ENCODE data around the gene ARID1B.

Gene ARID1B

DNA sequence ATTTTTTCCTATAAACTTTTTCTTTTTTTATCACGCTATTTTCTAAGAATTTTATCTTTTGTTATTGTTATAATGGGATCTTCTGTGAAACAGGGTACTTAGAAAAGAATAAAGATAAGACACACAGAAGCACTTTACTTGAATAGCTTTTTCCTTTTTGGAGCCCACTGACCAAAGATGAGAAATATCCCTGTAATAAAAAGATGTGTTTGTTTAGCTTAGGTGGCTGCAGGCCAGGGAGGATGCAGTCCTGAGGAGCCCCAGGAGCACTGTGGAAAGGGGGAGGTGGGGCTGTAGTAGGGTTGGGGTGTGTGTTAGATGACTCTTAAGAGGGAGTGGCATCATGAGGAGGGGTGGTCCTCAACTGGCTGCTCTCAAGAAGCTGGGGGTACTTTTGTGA lies 128.6 kb downstream of the ARID1B start:
- no peak for DNase-seq (ENCODE audit: low read depth in 2 of 2)

DNA sequence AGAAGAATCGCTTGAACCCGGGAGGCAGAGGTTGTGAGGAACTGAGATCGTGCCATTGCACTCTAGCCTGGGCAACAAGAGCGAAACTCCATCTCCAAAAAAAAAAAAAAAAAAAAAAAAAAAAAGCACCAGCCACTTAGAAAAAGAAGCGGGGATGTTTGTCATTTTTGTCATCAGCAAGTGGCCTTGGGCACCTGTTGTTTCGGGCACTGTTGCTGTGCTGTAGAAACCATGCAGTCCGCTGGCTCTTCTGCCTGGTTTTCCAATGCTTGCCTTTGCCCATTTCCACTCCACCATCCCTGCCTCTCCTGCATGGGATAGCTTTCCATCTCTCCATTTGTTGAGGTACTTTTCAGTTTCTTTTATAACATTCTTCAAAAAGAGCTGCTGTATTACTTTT lies 129.3 kb downstream of the ARID1B start:
- DNase-seq (ENCODE audit: low read depth in 2 of 2): no peak

DNA sequence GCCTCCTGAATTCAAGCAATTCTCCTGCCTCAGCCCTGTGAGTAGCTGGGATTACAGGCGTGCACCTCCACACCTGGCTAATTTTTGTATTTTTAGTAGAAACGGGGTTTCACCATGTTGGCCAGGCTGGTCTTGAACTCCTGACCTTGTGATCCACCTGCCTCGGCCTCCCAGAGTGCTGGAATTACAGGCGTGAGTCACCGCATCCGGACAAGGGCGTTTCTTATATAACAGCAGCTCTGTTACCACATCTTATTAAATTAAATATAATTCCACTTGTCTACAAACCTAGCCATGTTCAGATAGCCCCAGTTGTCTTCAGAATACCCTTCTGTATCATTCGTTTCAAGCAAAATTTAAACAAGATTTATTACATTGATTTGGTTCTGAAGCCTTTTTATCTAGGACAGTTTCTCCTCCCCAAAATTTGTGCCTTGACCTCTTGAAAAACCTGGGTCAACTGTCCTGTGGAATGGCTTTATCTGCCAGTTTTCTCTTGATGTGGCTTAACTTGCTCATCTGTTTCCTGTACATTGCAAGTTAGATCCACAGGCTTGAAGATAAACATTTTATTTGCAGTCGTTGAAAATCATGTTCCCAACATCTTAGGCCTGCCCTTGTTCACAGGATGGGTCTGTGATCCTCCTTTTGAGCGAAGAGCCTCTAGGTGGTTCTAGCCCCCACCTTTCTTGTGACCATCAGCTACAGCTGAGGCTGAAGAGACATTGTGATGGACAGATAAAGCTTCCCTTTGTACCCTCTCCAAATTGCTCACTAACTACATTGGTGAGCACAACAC lies 132.2 kb downstream of the ARID1B start:
- no peak for DNase-seq (ENCODE audit: low read depth in 2 of 2)

DNA sequence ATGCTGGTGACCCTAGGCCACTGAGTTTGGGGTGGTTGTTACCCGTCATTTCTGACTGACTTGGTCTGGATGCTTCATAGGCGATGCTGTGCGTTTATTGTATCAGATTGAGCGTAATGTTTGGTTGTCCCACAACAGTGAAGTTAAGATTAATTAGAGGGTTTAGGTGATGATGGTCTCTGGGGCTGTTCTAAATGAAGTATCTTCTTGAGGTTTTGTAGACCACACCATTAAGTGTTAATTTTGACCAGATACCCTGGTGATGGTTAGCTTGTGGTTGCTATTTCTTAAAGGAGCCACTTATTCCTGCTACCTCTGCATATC lies 132.8 kb downstream of the ARID1B start:
- no peak for DNase-seq (ENCODE audit: low read depth in 2 of 2)

DNA sequence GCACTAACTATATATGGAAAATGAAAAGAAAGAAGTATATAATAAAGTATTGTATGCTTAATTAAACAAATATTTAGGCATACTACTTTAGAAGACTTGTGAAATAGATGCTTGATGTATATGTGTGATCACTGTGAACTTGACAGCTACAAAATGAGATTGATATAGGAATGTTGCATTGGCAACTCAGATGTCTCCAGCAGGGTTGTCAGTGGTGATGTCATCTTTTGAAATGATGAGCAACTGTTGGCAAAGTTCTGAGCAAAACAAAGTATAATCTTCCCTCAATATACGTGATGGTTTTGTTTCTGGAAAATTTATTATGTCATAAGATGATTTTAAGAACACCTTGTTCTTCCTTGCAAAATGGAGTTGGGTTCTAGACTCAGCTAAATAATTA lies 133.8 kb downstream of the ARID1B start:
- DNase-seq (ENCODE audit: low read depth in 2 of 2): no peak

DNA sequence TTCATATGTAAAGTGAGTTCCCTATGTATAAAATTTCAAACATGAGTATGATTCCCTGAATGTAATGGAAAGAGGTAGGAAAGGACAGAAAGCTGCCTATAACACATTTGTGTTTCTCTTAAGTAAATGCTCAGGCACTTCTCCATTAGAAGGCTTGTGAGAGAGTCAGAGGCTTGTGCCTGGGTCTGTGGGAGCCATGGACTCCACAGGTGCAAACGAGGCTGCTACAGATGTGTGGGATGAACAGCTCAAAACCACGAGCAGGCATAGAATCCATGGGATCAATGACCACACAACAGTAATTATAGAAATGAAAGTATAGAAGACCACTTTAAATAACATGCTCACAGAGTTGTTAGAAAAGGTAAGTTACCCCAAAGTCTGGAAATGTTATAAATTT lies 134.4 kb downstream of the ARID1B start:
- no peak for DNase-seq (ENCODE audit: low read depth in 2 of 2)

DNA sequence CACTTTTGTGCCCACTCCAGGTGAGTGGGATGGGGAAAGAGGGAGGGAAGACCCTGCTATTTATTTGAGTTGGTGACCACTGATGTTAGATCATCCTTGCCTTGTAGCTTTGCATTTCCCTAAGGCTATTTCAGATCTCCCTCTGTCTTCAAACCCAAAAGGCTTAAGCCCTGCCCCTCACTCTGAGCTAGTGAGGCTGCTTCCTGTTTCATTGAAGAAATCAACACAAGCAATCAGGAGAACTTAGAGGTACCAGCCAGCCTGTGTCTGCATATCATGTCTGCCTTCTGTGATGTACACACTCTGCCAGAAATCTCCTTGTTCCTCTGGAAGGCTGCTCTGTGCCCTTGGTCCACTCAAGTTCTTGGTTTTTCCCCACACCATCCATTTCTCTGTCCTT lies 135.3 kb downstream of the ARID1B start:
- DNase-seq (ENCODE audit: low read depth in 2 of 2): no peak

DNA sequence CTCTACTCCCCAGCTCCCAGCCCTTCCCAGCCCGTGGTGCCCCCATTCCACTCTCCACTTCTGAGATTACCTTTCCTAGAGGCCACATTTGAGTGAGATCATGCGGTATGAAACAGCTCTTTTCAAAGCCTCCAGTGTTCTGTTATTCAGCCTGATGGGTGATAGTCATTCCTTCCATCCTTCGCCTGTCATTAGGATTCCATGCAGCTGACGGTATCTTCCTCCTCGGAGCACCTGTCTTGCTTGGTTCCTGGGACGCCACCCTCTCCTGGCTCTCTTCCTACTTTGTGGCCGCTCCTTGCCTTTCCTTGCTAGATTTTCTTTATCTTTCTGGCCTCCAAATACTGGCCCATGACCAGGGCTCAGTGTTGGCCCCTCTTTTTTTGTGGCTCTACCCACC lies 137.0 kb downstream of the ARID1B start:
- no peak for DNase-seq (ENCODE audit: low read depth in 2 of 2)

DNA sequence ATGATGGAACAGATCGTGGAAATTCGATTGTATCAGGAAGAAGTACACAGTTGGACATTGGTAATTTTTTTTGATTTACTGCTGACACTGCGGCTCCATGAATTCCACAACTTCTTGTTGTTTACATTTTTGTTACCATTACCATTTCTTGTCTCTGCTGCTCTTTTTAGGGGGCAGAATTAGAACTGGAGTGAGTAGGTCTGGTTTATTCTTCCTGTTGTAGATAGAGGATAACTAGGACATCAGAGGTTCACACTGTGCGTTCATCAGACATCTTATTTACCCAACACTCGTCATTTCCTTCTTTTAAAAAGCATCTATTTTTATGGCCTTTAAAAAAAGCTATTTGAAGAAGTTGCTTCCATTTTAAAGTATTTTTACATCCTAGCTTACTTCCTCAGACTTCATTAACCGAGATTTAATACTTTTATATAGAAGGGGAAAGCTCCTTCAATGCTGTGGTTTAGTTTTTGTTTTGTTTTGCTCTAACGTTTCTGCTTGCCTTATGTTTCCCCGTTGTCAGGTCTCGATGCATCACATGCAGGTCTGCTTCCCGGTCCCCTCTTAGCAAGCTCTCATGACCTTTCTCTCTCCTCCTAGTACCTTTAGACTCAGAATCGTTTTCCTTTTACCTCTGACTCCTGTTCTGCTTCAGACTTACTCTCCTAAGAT lies 139.1 kb downstream of the ARID1B start:
- DNase-seq (ENCODE audit: low read depth in 2 of 2): no peak

DNA sequence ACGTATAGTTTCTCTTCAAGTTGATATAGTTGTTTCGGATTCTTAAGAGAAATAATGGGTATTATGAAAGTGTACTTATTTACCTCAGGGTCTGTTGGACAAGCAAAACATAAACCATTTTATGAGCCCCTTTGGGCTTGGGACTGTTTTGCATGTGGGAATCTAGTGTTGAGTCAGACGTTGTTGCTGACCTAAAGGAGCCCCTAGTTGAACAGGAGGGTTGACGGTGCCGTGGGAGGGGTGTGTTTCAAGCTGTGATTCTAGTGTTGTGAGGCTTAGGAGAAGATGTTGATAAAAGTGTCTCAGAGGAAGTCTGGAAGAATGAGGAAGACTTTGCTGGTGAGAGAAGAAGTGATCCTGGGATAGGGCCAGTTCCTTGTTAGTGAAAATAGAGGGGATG lies 140.0 kb downstream of the ARID1B start:
- DNase-seq (ENCODE audit: low read depth in 2 of 2): no peak

DNA sequence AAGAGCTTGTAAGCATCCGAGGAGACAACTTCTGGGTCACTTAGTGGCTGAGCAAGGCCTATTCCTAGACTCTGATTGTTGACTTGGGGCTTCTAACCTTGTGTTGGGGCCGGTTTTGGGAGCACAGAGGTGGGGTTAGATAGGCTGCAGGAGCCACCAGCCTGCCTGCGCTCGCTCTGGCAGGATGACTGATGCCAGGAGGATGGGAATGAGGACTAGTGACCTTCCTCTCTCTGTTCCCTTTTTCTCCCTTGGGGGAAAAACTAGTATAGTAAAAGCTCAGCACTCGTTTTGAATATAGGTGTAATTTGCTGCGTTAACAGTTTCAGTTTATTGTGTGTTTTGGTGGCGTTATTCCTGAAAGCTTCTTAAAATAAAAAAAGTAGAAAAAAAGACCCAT lies 141.5 kb downstream of the ARID1B start:
- no peak for DNase-seq (ENCODE audit: low read depth in 2 of 2)

DNA sequence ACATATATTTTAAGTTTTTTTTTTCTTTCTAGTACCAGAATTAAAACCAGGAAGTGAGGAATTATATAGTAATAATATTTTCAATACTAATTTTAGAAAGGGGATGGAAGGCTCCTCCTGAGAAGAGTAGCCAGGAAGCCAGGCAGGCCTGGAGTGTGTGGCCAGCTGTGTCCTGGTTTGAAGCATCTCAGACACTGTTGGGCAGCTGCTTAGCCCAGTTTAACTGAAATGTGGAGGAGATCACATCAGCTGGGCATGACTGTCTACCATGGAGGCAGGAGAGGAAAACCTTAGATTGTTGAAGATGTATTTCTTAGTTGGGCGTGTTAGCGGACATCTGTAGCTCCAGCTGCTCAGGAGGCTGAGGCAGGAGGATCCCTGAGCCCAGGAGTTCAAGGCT lies 142.2 kb downstream of the ARID1B start:
- DNase-seq (ENCODE audit: low read depth in 2 of 2): no peak

DNA sequence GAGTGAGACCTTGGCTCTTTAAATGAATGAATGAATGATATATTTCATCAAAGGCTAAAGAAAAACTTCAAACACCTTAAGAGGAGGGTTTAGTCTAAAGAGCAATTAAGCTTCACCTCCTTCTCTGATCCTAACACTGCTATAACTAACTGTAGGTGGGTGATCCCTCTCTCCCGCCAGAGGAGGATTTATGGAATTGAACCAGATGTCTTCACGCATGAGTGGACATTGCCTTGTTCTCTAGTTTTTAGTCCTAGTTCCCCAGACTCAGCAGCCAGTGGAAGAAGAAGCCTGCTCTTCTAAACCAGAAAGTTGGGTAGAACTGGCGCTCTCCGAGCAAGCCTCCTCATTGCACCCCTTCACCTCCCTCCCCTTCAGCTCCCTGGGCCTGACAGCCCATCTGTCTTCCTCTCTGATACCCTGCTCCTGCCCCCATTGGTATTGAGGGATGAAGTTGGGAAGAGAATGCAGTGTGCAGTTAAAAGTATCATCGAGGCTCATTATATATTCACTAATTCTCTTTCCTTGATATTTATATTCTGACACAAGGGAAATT lies 142.7 kb downstream of the ARID1B start:
- no peak for DNase-seq (ENCODE audit: low read depth in 2 of 2)

DNA sequence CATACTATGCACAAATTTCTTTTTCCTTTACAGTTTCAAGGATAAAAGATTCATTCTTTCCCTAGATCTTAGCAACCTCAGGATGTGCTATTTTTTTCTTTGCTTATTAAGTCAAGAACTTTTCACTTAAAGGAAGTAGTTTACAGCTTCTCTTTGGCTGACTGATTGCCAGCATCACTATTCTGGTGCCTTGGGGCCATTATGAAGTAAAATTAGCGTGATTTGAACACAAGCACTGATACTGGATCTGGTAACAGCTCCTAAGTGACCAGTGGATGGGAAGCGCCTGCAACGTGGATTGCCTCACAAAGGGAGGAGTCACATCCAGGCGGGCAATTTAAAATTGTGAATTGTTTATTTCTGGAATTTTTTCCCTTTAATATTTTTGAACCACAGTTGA lies 147.1 kb downstream of the ARID1B start:
- DNase-seq (ENCODE audit: low read depth in 2 of 2): no peak

DNA sequence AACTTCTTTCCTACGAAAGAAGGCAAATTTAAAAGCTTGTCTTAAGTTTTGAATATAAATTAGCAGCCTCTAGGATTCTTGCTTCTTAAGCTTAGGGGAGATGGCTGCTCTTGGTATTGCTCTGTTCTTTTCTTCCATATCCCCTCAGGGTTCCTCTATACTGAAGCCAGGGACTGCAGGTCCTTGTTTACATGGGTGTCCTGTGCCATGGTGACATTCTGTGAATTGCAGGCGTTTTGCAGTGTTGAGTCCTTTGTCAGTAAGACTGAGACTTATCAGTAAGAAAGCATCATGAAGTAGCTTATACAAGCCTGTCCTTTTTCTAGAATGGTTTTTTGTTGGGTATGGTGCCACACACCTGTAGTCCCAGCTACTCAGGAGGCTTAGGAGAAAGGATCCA lies 147.8 kb downstream of the ARID1B start:
- no peak for DNase-seq (ENCODE audit: low read depth in 2 of 2)

DNA sequence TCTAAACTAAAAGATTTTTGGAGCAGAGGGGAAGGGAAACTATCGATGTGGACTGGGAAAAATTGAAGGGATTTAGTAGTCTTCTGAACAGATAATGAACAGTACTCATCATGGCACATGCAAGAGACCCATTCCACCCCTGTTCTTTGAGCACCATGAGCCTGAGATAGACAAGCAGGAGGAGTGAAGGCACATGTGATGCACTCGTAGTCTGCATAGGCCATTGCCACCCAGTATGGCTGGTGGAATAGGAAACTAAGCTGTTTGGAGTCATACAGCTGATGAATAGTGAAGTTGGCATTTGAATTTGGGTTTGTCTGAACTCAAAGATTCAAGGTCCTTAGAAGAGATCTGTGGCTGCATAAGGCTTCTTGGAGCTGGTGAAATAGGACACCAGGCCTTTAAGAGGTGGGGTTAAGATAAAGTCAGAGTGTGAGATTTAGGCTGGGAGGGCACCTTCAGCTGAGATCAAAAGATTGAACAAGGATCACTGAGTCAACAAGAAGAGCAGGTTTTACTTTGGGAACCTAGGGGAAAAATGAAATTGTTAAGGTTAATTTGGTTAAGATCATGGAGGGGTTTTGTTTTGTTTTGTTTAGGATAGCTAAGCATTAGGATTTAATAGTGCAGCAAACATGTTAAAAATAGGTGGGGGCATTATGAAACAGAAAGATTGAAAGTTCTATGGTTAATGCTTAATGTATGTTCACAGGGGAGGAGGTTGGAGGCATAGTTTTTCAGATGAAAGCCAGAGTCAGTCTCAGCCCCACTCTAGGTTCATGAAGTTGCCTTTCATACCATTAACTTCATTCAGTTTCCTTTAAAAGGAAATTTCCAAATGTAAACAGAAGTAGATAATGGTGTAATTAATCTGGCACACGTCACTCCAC lies 148.8 kb downstream of the ARID1B start:
- DNase-seq (ENCODE audit: low read depth in 2 of 2): no peak

DNA sequence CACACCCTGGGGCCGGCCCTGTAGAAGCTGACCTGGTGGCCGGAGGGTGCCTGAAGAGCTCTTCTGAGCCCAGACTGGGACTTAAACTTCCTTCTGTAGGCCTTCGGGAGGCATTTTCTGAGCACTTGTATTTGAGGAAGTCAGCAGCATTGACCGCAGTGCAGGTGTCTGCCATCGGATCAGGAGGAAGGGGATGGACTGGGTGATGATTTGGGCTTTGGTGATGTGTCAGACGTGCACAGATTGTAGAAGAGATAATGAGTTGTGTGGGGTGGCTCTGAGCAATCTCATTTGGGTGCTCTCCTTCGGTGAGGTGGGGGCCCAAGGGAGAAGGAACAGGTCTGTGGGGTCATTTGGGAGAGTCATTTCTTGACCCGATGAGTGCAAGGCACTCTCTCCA lies 150.9 kb downstream of the ARID1B start:
- no peak for DNase-seq (ENCODE audit: low read depth in 2 of 2)

DNA sequence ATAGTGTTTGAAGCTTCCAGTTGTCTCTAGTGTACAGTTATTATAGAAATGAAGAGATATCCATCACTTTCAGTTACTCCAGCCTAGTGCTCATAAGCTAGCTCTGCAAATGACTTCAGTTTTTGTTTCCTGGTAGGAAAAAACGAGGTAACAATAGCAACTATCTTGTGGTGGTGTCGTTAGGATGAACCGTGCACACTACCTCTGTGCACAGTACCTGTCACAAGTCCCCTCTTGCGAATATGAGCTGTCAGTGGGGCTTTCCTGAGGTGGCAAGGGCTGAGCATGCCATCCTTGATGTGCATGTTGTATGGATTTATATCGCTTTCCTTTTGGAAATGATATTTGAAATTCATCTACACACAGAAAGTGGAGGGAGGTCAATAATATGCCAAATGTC lies 151.8 kb downstream of the ARID1B start:
- no peak for DNase-seq (ENCODE audit: low read depth in 2 of 2)

DNA sequence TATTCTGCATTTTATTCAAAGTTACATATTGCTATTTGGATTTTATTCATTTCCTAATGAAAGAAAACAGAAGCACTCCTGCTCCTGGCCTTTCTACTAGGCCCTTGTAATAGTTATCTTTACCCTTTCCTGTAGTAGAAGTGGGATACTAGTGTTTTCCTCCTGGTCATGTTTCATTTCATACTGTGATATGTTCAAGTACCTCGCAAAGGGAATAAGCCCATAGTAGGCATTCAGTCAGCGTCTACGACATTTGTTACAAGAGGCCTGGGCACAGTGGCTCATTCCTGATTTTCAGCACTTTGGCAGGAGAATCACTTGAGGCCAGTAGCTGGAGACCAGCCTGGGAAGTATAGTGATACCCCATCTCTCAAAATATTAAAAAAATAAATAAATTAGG lies 154.1 kb downstream of the ARID1B start:
- no peak for DNase-seq (ENCODE audit: low read depth in 2 of 2)

DNA sequence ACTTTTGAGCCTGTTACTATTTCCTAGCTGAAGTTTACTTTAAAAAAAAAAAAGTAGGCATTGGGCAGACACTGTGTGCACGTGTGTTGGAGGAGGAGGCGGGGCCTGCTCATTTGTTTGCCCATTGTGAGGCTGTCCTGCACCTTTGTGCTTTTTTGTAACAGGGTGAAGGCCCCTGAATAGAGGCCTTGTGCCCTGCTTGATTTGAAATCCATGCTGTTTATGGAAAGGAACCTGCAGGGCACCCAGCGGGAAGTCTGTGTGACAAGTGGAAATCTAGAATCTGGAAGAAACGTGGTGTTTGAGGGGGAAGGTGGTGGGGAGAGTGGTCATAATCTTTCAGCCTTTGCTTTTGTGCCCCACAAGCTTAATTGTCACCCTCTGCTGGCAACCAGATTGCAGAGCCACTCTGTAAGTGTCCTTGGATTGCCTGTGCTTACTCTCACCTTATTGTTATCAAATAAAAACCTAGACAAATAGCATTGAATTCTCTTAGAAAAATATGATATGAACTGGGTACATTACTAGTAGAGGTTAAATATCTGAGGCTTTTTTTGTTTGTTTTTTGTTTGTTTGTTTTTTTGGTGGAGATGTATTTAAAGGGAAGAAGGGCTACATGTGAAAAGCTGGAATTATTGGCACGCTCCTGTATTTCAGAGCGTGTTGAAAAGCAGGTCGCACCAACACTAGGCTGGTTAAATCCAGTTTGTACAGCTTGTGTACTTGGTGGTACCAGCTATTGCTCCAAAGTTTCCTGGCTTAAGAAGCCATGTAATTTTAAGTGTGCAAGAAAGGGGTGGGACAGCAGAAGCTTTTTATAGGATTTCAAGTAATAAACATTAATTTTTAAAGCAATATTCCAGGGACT lies 156.3 kb downstream of the ARID1B start:
- DNase-seq (ENCODE audit: low read depth in 2 of 2): no peak

DNA sequence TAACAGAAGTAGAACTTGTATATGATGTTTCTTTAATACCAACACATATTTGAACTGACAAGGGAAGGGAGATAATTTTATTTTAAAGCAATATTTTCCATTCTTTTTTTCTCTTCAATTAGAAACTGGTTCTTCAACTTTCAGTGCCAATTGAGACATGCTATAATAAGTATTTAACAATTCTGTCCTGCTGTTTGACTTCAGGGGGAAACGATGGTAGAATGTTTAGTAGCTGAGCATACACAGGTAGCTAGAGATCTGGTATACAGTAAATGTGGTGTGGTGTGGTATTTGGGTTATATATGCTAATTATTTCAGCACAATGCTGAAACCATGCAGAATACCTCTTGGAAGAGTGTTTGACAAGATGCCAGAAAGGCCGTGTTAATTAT lies 156.9 kb downstream of the ARID1B start:
- no peak for DNase-seq (ENCODE audit: low read depth in 2 of 2)

DNA sequence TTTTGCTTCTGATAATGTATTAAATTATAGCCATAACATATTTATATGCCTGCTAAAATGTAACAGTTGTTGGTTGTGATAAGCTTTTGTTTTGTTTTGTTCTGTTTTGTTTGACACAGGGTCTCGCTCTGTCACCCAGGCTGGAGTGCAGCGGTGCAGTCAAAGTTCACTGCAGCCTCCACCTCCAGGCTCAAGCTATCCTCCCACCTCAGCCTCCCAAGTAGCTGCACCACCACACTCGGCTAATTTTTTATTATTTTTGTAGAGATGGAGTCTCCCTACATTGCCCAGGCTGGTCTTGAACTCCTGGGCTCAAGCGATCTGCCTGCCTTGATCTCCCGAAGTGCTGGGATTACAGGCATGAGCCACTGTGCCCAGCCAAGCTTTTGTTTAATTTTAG lies 157.8 kb downstream of the ARID1B start:
- no peak for DNase-seq (ENCODE audit: low read depth in 2 of 2)

All from activated CD4-positive, alpha-beta T cell treated with anti-CD3 and anti-CD28 coated beads for 24 hours (primary cell).